Mononuclear cell (primary cell): ENCODE data around the gene RAPGEF5. TPM values are rescaled to one million over a fixed set of nuclear protein-coding genes. Genes with fewer than 3 reads are reported as not detected.

Source experiments
- H3K27me3 ChIP-seq: 2 replicates; pipeline ENCODE4 v1.6.0; 2011; ENCODE audit warnings: low read length, control low read depth; ENCODE audit not compliant: insufficient read depth
- H3K4me1 ChIP-seq: 2 replicates; pipeline ENCODE4 v1.5.1; 2011; ENCODE audit warnings: mild to moderate bottlenecking, low read length, control low read depth; ENCODE audit not compliant: insufficient read depth
- H3K4me3 ChIP-seq: 2 replicates; pipeline ENCODE4 v1.5.1; 2011; ENCODE audit warnings: mild to moderate bottlenecking, low read length, moderate library complexity
- H3K9me3 ChIP-seq: 2 replicates; pipeline ENCODE4 v1.5.1; 2011; ENCODE audit warnings: low read depth, mild to moderate bottlenecking, control low read depth, low read length
- total RNA-seq: library from RNA; depleted of rRNA; stranded (reverse); fragments of >200 nt; gene quantifications from one replicate; pipeline ENCODE4 v1.2.3, GENCODE V29; 2012

RAPGEF5 gene
- total RNA-seq, 1 donor = 0.63 TPM

- Histone ChIP-seq H3K9me3 (no peaks in the 10 kb centered on the region), H3K4me1 (no peaks in the 10 kb centered on the region), H3K27me3 (no peaks in the 10 kb centered on the region), H3K4me3 (no peak overlapping the region)
Observed at GRCh38 chr7:22152690-22153089, 204.3 kb downstream of the RAPGEF5 start.

- no peaks in the 10 kb centered on the region for H3K9me3 ChIP-seq
- H3K4me3 ChIP-seq = no peak overlapping the region
- no peaks in the 10 kb centered on the region for H3K4me1 ChIP-seq
- no peaks in the 10 kb centered on the region for H3K27me3 ChIP-seq
Observed at GRCh38 chr7:22151901-22152300, 205.1 kb downstream of the RAPGEF5 start.

GRCh38 chr7:22150221-22150620 lies 206.7 kb downstream of the RAPGEF5 start:
- no peaks in the 10 kb centered on the region for H3K9me3 ChIP-seq
- no peaks in the 10 kb centered on the region for H3K4me1 ChIP-seq
- H3K27me3 ChIP-seq = no peaks in the 10 kb centered on the region
- no peak overlapping the region for H3K4me3 ChIP-seq

GRCh38 chr7:22147868-22148267 lies 209.1 kb downstream of the RAPGEF5 start:
- H3K4me1 ChIP-seq = no peaks in the 10 kb centered on the region

GRCh38 chr7:22146961-22147512 lies 209.9 kb downstream of the RAPGEF5 start:
- H3K4me3 ChIP-seq = no peak overlapping the region
- no peaks in the 10 kb centered on the region for H3K4me1 ChIP-seq
- no peaks in the 10 kb centered on the region for H3K9me3 ChIP-seq
- no peaks in the 10 kb centered on the region for H3K27me3 ChIP-seq

More at GRCh38 chr7:22147868-22148267, 209.1 kb downstream of the RAPGEF5 start:
- H3K27me3 ChIP-seq = no peaks in the 10 kb centered on the region
- no peaks in the 10 kb centered on the region for H3K9me3 ChIP-seq
- H3K4me3 ChIP-seq = no peak overlapping the region

GRCh38 chr7:22144950-22145349 lies 212.0 kb downstream of the RAPGEF5 start:
- H3K4me1 ChIP-seq = no peaks in the 10 kb centered on the region
- H3K27me3 ChIP-seq = no peaks in the 10 kb centered on the region
- H3K9me3 ChIP-seq = no peaks in the 10 kb centered on the region
- H3K4me3 ChIP-seq = no peak overlapping the region

- no peaks in the 10 kb centered on the region for H3K9me3 ChIP-seq
- no peaks in the 10 kb centered on the region for H3K4me1 ChIP-seq
- H3K4me3 ChIP-seq = no peak overlapping the region
- H3K27me3 ChIP-seq = no peaks in the 10 kb centered on the region
Observed at GRCh38 chr7:22143491-22143890, 213.5 kb downstream of the RAPGEF5 start.

- no peaks in the 10 kb centered on the region for H3K27me3 ChIP-seq
- H3K4me3 ChIP-seq = no peak overlapping the region
- H3K9me3 ChIP-seq = no peaks in the 10 kb centered on the region
- no peaks in the 10 kb centered on the region for H3K4me1 ChIP-seq
Observed at GRCh38 chr7:22142572-22142971, 214.4 kb downstream of the RAPGEF5 start.

GRCh38 chr7:22141355-22141754 lies 215.6 kb downstream of the RAPGEF5 start:
- H3K4me1 ChIP-seq = no peaks in the 10 kb centered on the region
- H3K9me3 ChIP-seq = no peaks in the 10 kb centered on the region
- H3K4me3 ChIP-seq = no peak overlapping the region
- H3K27me3 ChIP-seq = no peaks in the 10 kb centered on the region

GRCh38 chr7:22140578-22140977 lies 216.4 kb downstream of the RAPGEF5 start:
- H3K27me3 ChIP-seq = no peaks in the 10 kb centered on the region
- H3K4me3 ChIP-seq = no peak overlapping the region
- H3K9me3 ChIP-seq = no peaks in the 10 kb centered on the region
- H3K4me1 ChIP-seq = no peaks in the 10 kb centered on the region

- H3K4me1 ChIP-seq = no peaks in the 10 kb centered on the region
- H3K4me3 ChIP-seq = no peak overlapping the region
- no peaks in the 10 kb centered on the region for H3K9me3 ChIP-seq
- no peaks in the 10 kb centered on the region for H3K27me3 ChIP-seq
Observed at GRCh38 chr7:22138886-22139285, 218.1 kb downstream of the RAPGEF5 start.

GRCh38 chr7:22138106-22138505 lies 218.8 kb downstream of the RAPGEF5 start:
- H3K9me3 ChIP-seq = no peaks in the 10 kb centered on the region
- no peak overlapping the region for H3K4me3 ChIP-seq
- H3K4me1 ChIP-seq = no peaks in the 10 kb centered on the region
- H3K27me3 ChIP-seq = no peaks in the 10 kb centered on the region

GRCh38 chr7:22137466-22137865 lies 219.5 kb downstream of the RAPGEF5 start:
- H3K9me3 ChIP-seq = no peaks in the 10 kb centered on the region
- no peaks in the 10 kb centered on the region for H3K27me3 ChIP-seq
- H3K4me3 ChIP-seq = no peak overlapping the region
- no peaks in the 10 kb centered on the region for H3K4me1 ChIP-seq

GRCh38 chr7:22137026-22137425 lies 219.9 kb downstream of the RAPGEF5 start:
- Histone ChIP-seq H3K4me1 (no peaks in the 10 kb centered on the region), H3K27me3 (no peaks in the 10 kb centered on the region), H3K4me3 (no peak overlapping the region), H3K9me3 (no peaks in the 10 kb centered on the region)

- no peak overlapping the region for H3K4me3 ChIP-seq
- no peaks in the 10 kb centered on the region for H3K9me3 ChIP-seq
- H3K4me1 ChIP-seq = no peaks in the 10 kb centered on the region
- no peaks in the 10 kb centered on the region for H3K27me3 ChIP-seq
Observed at GRCh38 chr7:22129819-22130580, 227.0 kb downstream of the RAPGEF5 start.

- H3K4me3 ChIP-seq = no peak overlapping the region
- no peaks in the 10 kb centered on the region for H3K27me3 ChIP-seq
- H3K9me3 ChIP-seq = no peaks in the 10 kb centered on the region
- H3K4me1 ChIP-seq = no peaks in the 10 kb centered on the region
Observed at GRCh38 chr7:22129166-22129565, 227.8 kb downstream of the RAPGEF5 start.
